Stomach (tissue), 9 donors: Measurements from ENCODE around the gene GABBR2. TPM values are rescaled to one million over a fixed set of nuclear protein-coding genes. Genes with fewer than 3 reads are reported as not detected.

Experiments used
- DNase-seq, 2 donors: peaks; one replicate each; pipeline versions ENCODE4 v3.0.0 to v3.0.0-alpha.2; 2013 to 2019
- H3K27ac ChIP-seq, 5 donors: fragments of 200-600 bp in 4 of 5; sonication (generic) in 4 of 5; one replicate each; pipeline ENCODE4 v1.5.1; 2013 to 2019; ENCODE audit warnings: mild to moderate bottlenecking in 1 of 5, moderate library complexity in 1 of 5
- H3K27me3 ChIP-seq, 3 donors: fragments of 200-600 bp; sonication (generic); one replicate each; pipeline ENCODE4 v1.5.1; 2017 to 2019; ENCODE audit warnings: mixed run types in 1 of 3
- H3K36me3 ChIP-seq, 4 donors: fragments of 200-600 bp; sonication (generic); 1 replicate in 3 of 4; 2 replicates in 1 of 4; pipeline ENCODE4 v1.5.1; 2016 to 2019
- H3K4me1 ChIP-seq, 4 donors: fragments of 200-600 bp; sonication (generic); one replicate each; pipeline ENCODE4 v1.5.1; 2016 to 2019
- H3K4me3 ChIP-seq, 4 donors: fragments of 200-600 bp; sonication (generic) in 3 of 4; one replicate each; pipeline ENCODE4 v1.5.1; 2016 to 2019; ENCODE audit warnings: mild to moderate bottlenecking in 1 of 4
- H3K9me3 ChIP-seq, 4 donors: fragments of 200-600 bp; sonication (generic); one replicate each; pipeline ENCODE4 v1.5.1; 2016 to 2019
- EP300 ChIP-seq: sonication (generic); formaldehyde crosslinking; IDR thresholded peaks from one replicate; pipeline ENCODE4 v1.6.1; 2017; ENCODE audit warnings: antibody characterized with exemption
- POLR2A ChIP-seq, 4 donors: fragments of 450-650 bp; IDR thresholded peaks; one replicate each; pipeline ENCODE4 v1.6.1; 2016; ENCODE audit warnings: antibody characterized with exemption in 4 of 4, control low read depth in 2 of 4, mild to moderate bottlenecking in 1 of 4, moderate library complexity in 1 of 4
- POLR2AphosphoS5 ChIP-seq, 3 donors: sonication (generic); formaldehyde crosslinking; IDR thresholded peaks; one replicate each; pipeline ENCODE4 v1.6.1; 2016; ENCODE audit warnings: antibody characterized with exemption in 3 of 3
- WGBS, 5 donors: extraction: QIAGEN DNeasy Blood & Tissue Kit in 3 of 5; methylation state at CpG; one replicate each; pipeline versions ENCODE4 v1.1.5 to v1.1.7; 2013 to 2018; 5-methylcytosine and 5-hydroxymethylcytosine counted together
- intact Hi-C: fragments of 100-400 bp; cut with DNase I; formaldehyde crosslinking; loops from one replicate; pipeline ENCODE4 v1.15.1; 2023; ENCODE audit warnings: low total_unique reads
- polyA plus RNA-seq, 3 donors: library from polyadenylated mRNA; stranded (reverse); fragments of 200-250 nt; gene quantifications; one replicate each; pipeline ENCODE4 v1.2.3, GENCODE V29; 2013
- total RNA-seq, 5 donors: library from RNA; depleted of rRNA; stranded (reverse); fragments of >200 nt; gene quantifications; one replicate each; pipeline versions ENCODE4 v1.1.0 to v1.2.3, GENCODE V29; 2014 to 2016
- TF ChIP-seq, protein P1 (sequence below), 7 experiments: fragments of 450-650 bp in 4 of 7; fragments of 200-600 bp in 3 of 7; sonication (generic) in 3 of 7; IDR thresholded peaks; one replicate each; pipeline ENCODE4 v1.5.1; 2016 to 2019; ENCODE audit warnings: antibody characterized with exemption in 7 of 7, control low read depth in 2 of 7, mild to moderate bottlenecking in 1 of 7
- donor health status: healthy with polysubstance abuse.
- donor health status: Bipolar disorder and iron deficiency.
- donor health status: healthy.

GABBR2 gene
- total and polyA plus RNA-seq, 8 donors: 0.06 to 0.55 (median 0.08) TPM; not detected in 5

DNA sequence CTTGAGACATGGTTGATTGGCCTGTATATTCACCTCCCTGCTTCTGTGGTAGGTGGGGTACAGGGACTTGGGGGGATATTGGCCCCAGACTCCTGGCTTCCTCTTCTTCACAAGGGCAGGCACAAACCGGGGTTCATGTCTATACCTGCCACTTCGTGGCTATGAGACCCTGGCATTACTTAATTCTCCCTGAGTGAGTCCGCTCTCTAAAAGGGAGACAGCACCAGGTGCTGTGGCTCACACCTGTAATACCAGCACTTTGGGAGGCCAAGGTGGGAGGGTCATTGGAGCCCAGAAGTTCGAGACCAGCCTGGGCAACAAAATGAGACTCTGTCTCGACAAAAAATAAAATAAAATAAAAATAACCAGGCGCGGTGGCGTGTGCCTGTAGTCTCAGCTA, 178.5 kb downstream of the GABBR2 start:
- 72 to 77% (median 75%) methylated on average over 8 of the region's 8 CpGs for WGBS, 5 donors
- no peak overlapping the region for H3K27ac ChIP-seq
- intact Hi-C loops: no loop called here
- no peaks in the 10 kb centered on the region for H3K4me1 ChIP-seq
- no peaks in the 10 kb centered on the region for H3K36me3 ChIP-seq
- TF ChIP-seq EP300 (no peak), POLR2AphosphoS5 (IDR thresholded peaks at IDR 0.05) (no peak), POLR2A (IDR thresholded peaks at IDR 0.05) (no peak)
- TF ChIP-seq, protein P1, sequence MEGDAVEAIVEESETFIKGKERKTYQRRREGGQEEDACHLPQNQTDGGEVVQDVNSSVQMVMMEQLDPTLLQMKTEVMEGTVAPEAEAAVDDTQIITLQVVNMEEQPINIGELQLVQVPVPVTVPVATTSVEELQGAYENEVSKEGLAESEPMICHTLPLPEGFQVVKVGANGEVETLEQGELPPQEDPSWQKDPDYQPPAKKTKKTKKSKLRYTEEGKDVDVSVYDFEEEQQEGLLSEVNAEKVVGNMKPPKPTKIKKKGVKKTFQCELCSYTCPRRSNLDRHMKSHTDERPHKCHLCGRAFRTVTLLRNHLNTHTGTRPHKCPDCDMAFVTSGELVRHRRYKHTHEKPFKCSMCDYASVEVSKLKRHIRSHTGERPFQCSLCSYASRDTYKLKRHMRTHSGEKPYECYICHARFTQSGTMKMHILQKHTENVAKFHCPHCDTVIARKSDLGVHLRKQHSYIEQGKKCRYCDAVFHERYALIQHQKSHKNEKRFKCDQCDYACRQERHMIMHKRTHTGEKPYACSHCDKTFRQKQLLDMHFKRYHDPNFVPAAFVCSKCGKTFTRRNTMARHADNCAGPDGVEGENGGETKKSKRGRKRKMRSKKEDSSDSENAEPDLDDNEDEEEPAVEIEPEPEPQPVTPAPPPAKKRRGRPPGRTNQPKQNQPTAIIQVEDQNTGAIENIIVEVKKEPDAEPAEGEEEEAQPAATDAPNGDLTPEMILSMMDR (IDR thresholded peaks at IDR 0.05): no peak
- DNase-seq: no peak
- H3K9me3 ChIP-seq: no peaks in the 10 kb centered on the region
- H3K4me3 ChIP-seq: no peak overlapping the region
- peaks cover 0 to 5% (median 0%) of the 10 kb centered on the region in 3 donors for H3K27me3 ChIP-seq

DNA sequence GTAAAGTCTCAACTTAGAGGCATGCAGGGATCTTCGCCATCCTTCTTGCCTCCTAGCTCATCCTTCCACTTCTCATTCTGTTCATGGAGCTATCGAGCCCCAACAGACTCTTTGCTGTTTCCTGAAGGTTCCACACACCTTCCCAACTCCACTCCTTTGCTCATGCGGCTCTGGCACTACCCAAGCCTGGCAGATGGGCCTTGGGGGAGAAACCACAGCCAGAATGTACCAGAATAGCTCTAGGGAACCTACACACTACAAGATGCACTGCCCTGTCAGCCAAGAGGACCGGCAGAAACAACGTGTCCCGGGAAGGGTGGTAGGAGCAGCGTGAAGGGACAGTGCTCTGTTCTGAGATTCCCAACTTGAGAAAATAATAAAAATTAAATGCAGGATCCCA, 178.9 kb downstream of the GABBR2 start:
- Histone ChIP-seq H3K36me3 (no peaks in the 10 kb centered on the region), H3K4me3 (no peak overlapping the region), H3K9me3 (no peaks in the 10 kb centered on the region), H3K27ac (no peak overlapping the region), H3K27me3 (peaks cover 0 to 5% (median 0%) of the 10 kb centered on the region in 3 donors), H3K4me1 (no peaks in the 10 kb centered on the region)
- no peak for DNase-seq
- WGBS, 5 donors: 83 to 90% (median 86%) methylated on average over 7 of the region's 7 CpGs
- TF ChIP-seq, protein P1 (IDR thresholded peaks at IDR 0.05): no peak
- TF ChIP-seq POLR2AphosphoS5 (IDR thresholded peaks at IDR 0.05) (no peak), POLR2A (IDR thresholded peaks at IDR 0.05) (no peak), EP300 (no peak)
- intact Hi-C loops: no loop called here

DNA sequence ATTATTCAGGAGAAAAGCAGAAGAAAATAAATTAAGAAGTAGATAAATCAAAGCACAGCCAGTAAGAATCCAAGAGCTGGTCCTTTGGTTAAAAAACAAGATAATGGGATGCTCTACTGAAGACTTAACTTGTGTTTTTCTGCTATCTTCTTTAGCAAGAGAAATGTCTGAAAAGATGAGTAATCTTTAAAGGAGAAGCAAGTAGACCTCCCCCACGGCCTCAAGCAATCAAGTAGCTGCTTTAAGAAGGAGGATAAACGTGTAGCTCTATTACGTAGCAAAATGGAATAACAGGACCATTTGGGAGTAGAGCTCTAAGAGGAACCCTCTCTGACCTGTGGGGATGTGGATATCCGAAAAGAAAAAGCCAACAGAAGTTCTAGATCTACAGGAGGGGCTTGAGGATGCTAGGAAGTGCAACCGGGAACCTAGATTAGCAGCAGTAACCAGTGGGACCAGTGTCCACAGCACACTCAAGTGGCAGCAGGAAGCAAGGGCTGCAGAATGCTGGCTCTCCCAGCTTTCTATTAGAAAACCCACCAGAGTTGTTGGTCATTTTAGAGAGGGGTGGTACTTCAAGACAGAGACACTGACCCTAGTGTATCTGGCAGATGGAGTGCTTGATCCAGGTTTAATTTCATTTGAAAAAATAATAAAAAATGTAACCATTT, 185.4 kb downstream of the GABBR2 start:
- no peak for DNase-seq
- peaks cover 0 to 10% (median 0%) of the 10 kb centered on the region in 3 donors for H3K27me3 ChIP-seq
- H3K27ac ChIP-seq: no peak overlapping the region
- TF ChIP-seq, protein P1 (IDR thresholded peaks at IDR 0.05): no peak
- TF ChIP-seq POLR2A (IDR thresholded peaks at IDR 0.05) (no peak), EP300 (no peak), POLR2AphosphoS5 (IDR thresholded peaks at IDR 0.05) (no peak)
- WGBS, 5 donors: 42 to 53% (median 47%) methylated on average over 5 of the region's 5 CpGs
- H3K36me3 ChIP-seq: no peaks in the 10 kb centered on the region
- no peaks in the 10 kb centered on the region for H3K4me1 ChIP-seq
- no peak overlapping the region for H3K4me3 ChIP-seq
- intact Hi-C loops: no loop called here
- no peaks in the 10 kb centered on the region for H3K9me3 ChIP-seq

DNA sequence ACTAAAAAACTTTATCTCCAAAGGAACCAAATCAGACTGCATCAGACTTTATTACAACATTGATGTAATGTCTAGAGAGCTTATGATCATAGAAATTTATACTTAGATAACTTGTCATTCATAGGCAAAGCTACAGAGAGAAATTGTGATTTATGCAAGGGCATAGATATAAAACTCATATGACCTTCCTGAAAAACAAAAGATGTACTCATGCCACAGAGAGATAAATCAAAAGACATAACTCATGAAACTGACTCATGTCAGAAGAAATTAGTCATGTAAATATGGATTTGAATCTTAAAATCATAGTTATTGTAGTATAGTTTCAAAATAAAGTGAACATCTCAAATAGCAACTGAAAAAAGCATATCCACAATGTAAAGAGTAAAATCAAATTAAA, 186.2 kb downstream of the GABBR2 start:
- no peaks in the 10 kb centered on the region for H3K9me3 ChIP-seq
- TF ChIP-seq POLR2A (IDR thresholded peaks at IDR 0.05) (no peak), POLR2AphosphoS5 (IDR thresholded peaks at IDR 0.05) (no peak), EP300 (no peak)
- TF ChIP-seq, protein P1 (IDR thresholded peaks at IDR 0.05): no peak
- intact Hi-C loops: no loop called here
- H3K27me3 ChIP-seq: peaks cover 0 to 10% (median 0%) of the 10 kb centered on the region in 3 donors
- no peaks in the 10 kb centered on the region for H3K36me3 ChIP-seq
- no peak overlapping the region for H3K4me3 ChIP-seq
- H3K4me1 ChIP-seq: no peaks in the 10 kb centered on the region
- DNase-seq: no peak
- H3K27ac ChIP-seq: no peak overlapping the region
